ENCODE measurements around the gene NADSYN1.

DNA sequence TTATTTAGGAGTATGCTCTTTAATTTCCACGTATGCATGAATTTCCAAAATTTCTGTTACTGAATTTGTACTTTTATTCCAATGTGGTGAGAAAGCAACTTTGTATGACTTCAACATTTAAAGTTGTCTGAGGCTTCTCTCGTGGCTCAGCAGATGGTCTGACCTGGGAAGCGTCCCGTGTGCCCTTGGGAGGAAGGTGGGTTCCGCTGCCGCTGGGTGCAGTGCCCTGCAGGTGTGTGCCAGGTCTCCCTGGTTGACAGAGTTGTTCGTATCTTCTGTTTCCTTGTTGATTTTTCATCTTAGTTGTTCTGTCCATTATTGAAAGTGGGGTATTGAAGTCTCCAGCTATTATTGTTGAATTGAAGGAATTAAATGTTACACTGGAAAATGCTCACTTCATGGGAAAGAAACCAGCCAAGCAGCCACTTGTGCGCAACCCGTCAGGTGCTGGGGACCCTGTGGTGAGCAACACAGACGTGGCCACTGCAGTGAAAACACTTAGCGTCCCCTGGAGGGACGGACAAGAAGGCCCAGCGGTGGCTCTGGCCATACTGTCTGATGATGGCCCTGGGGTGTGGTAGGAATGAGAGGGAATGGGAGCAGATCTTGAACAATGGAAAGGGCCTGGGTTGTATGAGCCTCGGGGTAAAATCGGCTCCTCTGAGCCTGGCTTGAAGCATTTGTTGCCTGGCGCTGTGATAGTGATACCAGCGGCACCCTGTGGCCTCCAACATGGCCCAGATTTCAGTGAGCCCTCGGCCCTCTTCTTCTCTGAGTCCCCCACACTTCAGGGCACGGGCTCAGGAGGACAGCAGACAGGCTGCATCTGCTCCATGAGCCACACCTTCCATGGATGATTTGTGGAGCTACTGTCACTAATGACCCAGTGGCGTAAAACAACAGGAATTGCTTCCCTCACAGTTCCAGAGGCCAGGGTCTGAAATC, 42.6 kb downstream of the NADSYN1 start:
- no peak for TF ChIP-seq NR2C2 (CRISPR knock-in tag; IDR thresholded peaks at IDR 0.05)
- TF ChIP-seq, protein P1, sequence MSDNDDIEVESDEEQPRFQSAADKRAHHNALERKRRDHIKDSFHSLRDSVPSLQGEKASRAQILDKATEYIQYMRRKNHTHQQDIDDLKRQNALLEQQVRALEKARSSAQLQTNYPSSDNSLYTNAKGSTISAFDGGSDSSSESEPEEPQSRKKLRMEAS (CRISPR knock-in tag; IDR thresholded peaks at IDR 0.05): no peak
- TF ChIP-seq SP1 (CRISPR knock-in tag; conservative IDR thresholded peaks at IDR 0.05): no peak

Measured in WTC11 (cell line).